ENCODE data around the gene NPAS1.

The NPAS1 gene

DNA sequence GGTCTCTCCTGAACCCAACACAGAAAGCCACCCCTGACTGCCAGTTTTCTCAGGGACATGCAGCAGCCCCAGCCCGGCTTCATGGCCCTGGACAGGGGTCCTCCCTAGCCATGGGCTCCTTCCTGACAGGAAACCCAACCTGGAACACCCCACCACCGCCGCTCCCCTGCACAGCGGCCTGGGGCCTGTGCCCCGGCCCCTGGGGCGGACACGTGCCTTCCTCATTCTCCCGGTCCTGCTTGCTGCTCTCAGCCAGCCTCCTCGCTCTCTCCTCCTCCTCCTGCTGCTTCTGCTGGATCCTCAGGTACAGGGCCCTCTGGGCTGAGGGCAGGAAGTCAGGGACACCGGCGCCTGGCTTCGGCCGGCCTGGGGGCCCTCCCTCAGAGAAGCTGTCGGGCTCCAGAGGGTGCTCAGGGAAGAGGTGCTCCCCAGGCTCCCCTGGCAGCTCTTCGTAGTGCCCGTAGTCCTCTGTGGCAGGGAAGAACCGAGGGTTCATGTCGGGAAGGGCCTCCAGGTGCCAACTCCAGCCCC lies 49.3 kb downstream of the NPAS1 start:
- no peak for DNase-seq (ENCODE audit: extremely low read depth, low read depth)
- TF ChIP-seq, protein P1, sequence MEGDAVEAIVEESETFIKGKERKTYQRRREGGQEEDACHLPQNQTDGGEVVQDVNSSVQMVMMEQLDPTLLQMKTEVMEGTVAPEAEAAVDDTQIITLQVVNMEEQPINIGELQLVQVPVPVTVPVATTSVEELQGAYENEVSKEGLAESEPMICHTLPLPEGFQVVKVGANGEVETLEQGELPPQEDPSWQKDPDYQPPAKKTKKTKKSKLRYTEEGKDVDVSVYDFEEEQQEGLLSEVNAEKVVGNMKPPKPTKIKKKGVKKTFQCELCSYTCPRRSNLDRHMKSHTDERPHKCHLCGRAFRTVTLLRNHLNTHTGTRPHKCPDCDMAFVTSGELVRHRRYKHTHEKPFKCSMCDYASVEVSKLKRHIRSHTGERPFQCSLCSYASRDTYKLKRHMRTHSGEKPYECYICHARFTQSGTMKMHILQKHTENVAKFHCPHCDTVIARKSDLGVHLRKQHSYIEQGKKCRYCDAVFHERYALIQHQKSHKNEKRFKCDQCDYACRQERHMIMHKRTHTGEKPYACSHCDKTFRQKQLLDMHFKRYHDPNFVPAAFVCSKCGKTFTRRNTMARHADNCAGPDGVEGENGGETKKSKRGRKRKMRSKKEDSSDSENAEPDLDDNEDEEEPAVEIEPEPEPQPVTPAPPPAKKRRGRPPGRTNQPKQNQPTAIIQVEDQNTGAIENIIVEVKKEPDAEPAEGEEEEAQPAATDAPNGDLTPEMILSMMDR (IDR thresholded peaks at IDR 0.05; ENCODE audit: low read depth, low read length, missing control alignments), result no peak

GRCh38 chr19:47069795-47070194 lies 50.2 kb downstream of the NPAS1 start:
- TF ChIP-seq, protein P1 (IDR thresholded peaks at IDR 0.05; ENCODE audit: low read depth, low read length, missing control alignments), result no peak
- no peak overlapping the region for H3K4me3 ChIP-seq (replicated peaks; ENCODE audit: low read depth, low read length)
- DNase-seq (ENCODE audit: extremely low read depth, low read depth), result no peak

More for the DNA sequence above, 49.3 kb downstream of the NPAS1 start:
- H3K4me3 ChIP-seq (replicated peaks; ENCODE audit: low read depth, low read length), result no peak overlapping the region

DNA sequence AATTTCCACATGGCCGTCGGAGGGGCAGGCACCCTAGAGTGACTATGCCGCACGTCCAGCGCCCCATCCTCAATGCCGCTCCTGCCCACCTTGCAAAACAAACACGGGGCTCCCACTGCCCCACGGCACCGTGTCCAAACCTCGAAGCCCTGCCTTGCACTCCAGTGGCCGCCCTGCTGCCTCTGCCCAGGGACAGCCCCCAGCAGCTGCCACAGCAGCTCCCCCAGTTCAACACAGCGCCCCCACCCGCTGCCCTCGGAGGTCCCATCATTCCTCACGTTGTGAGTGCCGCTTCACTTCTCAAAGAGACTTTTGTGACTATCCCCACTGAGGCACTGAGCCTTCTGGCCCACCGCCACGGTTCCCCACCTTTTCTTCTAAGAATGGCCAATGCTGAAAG lies 51.1 kb downstream of the NPAS1 start:
- no peak for DNase-seq (ENCODE audit: extremely low read depth, low read depth)
- no peak overlapping the region for H3K4me3 ChIP-seq (replicated peaks; ENCODE audit: low read depth, low read length)
- TF ChIP-seq, protein P1 (IDR thresholded peaks at IDR 0.05; ENCODE audit: low read depth, low read length, missing control alignments), result no peak

- no peak for DNase-seq (ENCODE audit: extremely low read depth, low read depth)
- no peak overlapping the region for H3K4me3 ChIP-seq (replicated peaks; ENCODE audit: low read depth, low read length)
- TF ChIP-seq, protein P1 (IDR thresholded peaks at IDR 0.05; ENCODE audit: low read depth, low read length, missing control alignments), result no peak
Observed at GRCh38 chr19:47071731-47072130, 52.1 kb downstream of the NPAS1 start.

DNA sequence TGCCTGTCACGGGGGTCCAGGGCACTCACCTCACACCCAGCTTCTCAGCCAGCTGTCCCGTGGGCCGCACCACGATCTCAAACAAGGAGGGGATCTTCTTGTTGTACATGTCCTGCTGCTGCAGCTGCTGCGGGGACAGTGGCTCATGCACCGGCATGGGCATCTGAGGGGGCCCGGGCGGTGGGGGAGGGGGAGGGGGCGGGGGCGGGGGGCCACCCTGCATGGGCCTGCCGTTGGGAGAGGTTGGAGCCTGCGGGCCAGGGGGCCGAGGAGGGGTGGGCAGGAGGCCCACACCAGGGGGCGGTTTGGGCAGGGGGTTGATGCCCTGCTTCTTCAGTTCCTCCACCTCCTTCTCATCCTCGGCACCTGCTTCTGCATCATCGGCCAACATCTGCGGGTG lies 52.7 kb downstream of the NPAS1 start:
- DNase-seq (ENCODE audit: extremely low read depth, low read depth), result no peak
- H3K4me3 ChIP-seq (replicated peaks; ENCODE audit: low read depth, low read length), result no peak overlapping the region
- TF ChIP-seq, protein P1 (IDR thresholded peaks at IDR 0.05; ENCODE audit: low read depth, low read length, missing control alignments), result no peak

DNA sequence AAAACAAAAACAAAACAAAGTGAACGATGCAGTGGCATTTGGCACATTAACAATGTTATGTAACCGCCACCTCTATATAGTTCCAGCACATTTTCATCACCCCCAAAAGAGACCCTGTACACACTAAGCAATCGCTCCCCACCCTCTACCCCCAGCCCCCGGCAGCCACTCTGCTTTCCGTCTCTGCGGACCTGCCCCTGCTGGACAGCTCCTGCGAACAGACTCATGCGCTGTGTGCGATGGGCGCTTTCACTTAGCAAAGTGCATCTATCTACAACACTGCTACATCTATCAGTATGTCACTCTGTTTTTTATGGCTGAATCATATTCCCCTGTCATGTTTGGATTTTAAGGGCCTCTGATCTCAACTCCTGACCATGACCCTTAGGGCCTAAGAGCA lies 53.9 kb downstream of the NPAS1 start:
- TF ChIP-seq, protein P1 (IDR thresholded peaks at IDR 0.05; ENCODE audit: low read depth, low read length, missing control alignments), result no peak
- DNase-seq (ENCODE audit: extremely low read depth, low read depth), result no peak
- no peak overlapping the region for H3K4me3 ChIP-seq (replicated peaks; ENCODE audit: low read depth, low read length)

GRCh38 chr19:47074621-47075020 lies 55.0 kb downstream of the NPAS1 start:
- H3K4me3 ChIP-seq (replicated peaks; ENCODE audit: low read depth, low read length), result no peak overlapping the region
- TF ChIP-seq, protein P1 (IDR thresholded peaks at IDR 0.05; ENCODE audit: low read depth, low read length, missing control alignments), result no peak
- DNase-seq (ENCODE audit: extremely low read depth, low read depth), result no peak

All from HFF-Myc (cell line).